GM12865 (cell line): ENCODE measurements around the gene ST6GALNAC4.
A peak's percentile ranks its signal among the peaks of the same experiment; 100 is the strongest.

Source experiments
- DNase-seq: peaks from one replicate; pipeline ENCODE4 v3.0.0; 2010; ENCODE audit warnings: low read depth
- H3K4me3 ChIP-seq: 2 replicates; pipeline ENCODE4 v1.5.1; 2011; ENCODE audit warnings: mild to moderate bottlenecking, low read depth, low read length, control low read depth
- TF ChIP-seq, protein P1 (sequence below): IDR thresholded peaks from 2 replicates; pipeline ENCODE4 v1.5.1; 2011; ENCODE audit warnings: low read length, control low read depth, low read depth, inconsistent platforms; ENCODE audit not compliant: insufficient read depth; ENCODE audit errors: missing control alignments

ST6GALNAC4 gene

DNA sequence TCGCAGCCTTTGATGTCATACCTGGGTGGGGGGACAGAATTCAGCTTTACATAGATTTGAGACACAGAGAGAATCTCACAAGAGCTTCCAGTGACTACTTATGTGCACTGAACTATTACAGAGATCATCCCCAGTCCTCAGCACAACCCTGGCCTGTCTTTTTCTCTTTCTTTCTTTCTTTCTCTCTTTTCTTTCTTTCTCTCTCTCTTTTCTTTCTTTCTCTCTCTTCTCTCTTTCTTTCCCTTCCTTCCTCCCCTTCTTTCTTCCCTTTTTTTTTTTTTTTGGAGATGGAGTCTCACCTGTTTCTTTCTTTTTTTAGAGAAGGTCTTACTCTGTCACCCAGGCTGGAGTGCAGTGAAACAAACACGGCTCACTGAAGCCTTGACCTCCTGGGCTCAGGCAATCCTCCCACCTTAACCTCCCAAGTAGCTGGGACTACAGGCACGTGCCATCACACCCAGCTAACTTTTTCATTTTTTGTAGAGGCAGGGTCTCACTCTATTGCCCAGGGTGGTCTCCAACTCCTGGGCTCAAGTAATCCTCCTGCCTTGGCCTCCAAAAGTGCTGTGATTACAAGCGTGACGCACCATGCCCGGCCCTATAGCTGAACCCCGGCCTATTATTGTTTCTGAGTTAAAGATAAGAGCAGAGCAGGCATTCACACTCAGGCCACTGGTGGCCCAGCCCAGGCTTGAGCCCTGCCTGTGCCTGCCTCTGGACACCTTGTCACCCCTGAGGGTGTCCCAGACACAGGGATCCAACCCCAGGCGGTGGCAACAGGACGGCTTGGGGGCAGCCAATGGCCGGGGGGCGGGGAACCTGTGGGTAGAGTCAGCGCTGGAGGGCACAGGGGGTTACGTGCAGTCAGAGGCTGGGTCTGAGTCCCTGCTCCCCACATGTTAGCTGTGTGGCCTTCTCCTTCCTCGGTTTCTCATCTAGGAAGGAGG is 9.4 kb upstream of the ST6GALNAC4 start:
- no peak overlapping the region for H3K4me3 ChIP-seq
- DNase-seq = no peak
- TF ChIP-seq, protein P1, sequence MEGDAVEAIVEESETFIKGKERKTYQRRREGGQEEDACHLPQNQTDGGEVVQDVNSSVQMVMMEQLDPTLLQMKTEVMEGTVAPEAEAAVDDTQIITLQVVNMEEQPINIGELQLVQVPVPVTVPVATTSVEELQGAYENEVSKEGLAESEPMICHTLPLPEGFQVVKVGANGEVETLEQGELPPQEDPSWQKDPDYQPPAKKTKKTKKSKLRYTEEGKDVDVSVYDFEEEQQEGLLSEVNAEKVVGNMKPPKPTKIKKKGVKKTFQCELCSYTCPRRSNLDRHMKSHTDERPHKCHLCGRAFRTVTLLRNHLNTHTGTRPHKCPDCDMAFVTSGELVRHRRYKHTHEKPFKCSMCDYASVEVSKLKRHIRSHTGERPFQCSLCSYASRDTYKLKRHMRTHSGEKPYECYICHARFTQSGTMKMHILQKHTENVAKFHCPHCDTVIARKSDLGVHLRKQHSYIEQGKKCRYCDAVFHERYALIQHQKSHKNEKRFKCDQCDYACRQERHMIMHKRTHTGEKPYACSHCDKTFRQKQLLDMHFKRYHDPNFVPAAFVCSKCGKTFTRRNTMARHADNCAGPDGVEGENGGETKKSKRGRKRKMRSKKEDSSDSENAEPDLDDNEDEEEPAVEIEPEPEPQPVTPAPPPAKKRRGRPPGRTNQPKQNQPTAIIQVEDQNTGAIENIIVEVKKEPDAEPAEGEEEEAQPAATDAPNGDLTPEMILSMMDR = no peak

GRCh38 chr9:127924736-127925444 is 8.0 kb upstream of the ST6GALNAC4 start:
- no peak overlapping the region for H3K4me3 ChIP-seq
- DNase-seq = no peak
- TF ChIP-seq, protein P1 = no peak

- H3K4me3 ChIP-seq = no peak overlapping the region
- TF ChIP-seq, protein P1 = no peak
- no peak for DNase-seq
Measured at GRCh38 chr9:127923771-127924170, 6.9 kb upstream of the ST6GALNAC4 start.

GRCh38 chr9:127923046-127923445 is 6.2 kb upstream of the ST6GALNAC4 start:
- TF ChIP-seq, protein P1 = no peak
- no peak for DNase-seq
- H3K4me3 ChIP-seq = no peak overlapping the region

GRCh38 chr9:127921557-127922120 is 4.8 kb upstream of the ST6GALNAC4 start:
- TF ChIP-seq, protein P1 = peak; percentile 86
- H3K4me3 ChIP-seq = no peak overlapping the region
- DNase-seq = peak; percentile 73

- TF ChIP-seq, protein P1 = no peak
- no peak overlapping the region for H3K4me3 ChIP-seq
- DNase-seq = no peak
Measured at GRCh38 chr9:127920794-127921193, 4.0 kb upstream of the ST6GALNAC4 start.
